ENCODE data around the gene POLR2F. TPM values are rescaled to one million over a fixed set of nuclear protein-coding genes. Genes with fewer than 3 reads are reported as not detected.

Gene POLR2F
- 85.0 TPM for polyA plus RNA-seq (2013, experiment 1 of 2; ENCODE audit: insufficient read length)
- 64.4 TPM for polyA plus RNA-seq (2013, experiment 2 of 2; ENCODE audit: insufficient read length)

DNA sequence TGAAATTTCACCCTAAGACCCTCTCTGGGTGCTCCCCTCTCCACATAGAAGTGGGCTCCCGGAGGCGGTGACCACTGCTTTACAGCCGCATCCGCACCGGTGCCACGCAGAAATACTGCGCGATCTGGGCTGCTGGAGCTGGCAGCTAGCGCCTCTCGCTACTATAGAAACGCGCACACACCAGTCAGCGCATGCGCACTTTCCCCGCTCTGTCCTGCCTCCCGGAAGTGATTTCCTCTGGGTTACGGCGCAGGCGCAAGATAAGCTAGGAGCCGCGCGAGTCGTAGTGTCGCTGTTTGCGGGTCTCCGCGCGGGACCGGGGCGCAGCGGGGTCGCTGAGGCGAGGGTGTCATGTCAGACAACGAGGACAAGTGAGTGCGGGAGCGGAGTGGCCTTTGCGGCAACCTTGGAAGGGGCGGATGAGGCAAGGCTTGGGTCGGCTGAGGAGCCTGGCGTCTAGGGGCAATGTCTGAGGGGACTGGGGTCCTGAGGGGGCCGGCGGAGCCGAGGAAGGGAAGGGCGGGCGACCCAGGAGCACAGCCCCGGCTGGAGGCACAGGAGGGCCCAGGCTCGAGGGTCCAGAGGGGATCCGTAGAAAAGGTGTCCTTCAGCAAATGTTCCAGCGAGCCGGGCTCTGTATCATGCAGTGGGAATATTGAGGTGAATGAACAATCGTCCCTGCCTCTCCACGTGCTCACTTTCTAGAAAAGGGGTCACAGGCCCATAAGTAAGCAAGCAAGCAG lies at the start of gene POLR2F, which contains the start of gene C22orf23:
POLR2F (plus strand) TSS at position 263 of the 743 bp plus-strand sequence; CDS start at position 352, 89 bp downstream.
C22orf23 (minus strand) TSS at position 165 of the 743 bp plus-strand sequence. CDS start 452 bp downstream, outside the sequence.
- DNase-seq = peak; percentile 93

DNA sequence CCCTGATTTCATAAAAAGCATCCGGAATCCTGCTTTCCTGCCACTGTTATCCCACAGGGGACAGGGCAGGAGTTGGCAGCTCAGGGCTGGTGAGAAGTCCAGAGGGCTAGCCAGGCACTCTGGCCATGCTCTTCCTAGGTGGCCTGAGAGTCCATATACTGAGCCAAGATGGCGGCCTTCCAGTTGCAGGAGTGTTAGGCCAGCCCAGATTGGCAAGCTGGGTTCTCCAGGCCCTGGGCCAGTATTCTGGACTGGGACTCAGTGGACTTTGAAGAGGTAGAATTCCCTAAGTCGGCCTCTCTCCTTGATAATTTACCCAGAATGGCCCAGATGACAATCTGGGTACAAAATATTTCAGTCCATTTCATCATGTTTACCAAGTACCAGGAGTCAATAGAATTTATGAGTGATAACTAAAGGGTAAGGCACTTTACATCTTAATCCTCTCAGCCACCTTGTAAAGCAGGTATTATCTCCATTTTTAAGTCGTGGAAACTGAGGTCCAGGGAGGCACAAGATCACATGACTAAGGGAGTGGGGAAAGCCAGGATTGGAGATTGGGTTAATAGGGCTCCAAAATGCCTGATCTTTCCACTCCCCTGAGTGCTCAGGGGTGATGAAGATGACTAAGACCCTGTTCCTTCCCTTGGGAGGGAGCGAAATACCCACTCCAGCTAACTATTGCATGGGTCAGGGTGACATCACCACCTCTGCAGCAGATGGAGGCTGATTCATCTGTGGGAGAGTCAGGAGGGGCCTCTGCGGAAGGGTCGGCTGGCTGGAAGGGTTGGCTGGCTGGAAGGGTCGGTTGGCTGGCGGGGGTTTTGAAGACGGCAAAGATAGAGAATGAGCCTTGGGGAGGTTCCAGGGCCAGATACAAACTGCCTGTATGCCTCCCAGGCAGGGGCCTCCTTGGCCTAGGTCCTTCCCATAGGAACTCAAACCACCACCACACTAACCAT lies 48.6 kb upstream of the POLR2F start:
- peak; percentile 100 for DNase-seq

GRCh38 chr22:37905534-37906363 lies 47.8 kb upstream of the POLR2F start, which contains the start of gene MICALL1:
Gene MICALL1, plus strand, starts transcription at chr22:37906297. Its CDS starts 126 bp downstream, at chr22:37906423.
- DNase-seq = peak; percentile 88

GRCh38 chr22:37906364-37907008 lies 47.0 kb upstream of the POLR2F start:
- DNase-seq = peak; percentile 24

DNA sequence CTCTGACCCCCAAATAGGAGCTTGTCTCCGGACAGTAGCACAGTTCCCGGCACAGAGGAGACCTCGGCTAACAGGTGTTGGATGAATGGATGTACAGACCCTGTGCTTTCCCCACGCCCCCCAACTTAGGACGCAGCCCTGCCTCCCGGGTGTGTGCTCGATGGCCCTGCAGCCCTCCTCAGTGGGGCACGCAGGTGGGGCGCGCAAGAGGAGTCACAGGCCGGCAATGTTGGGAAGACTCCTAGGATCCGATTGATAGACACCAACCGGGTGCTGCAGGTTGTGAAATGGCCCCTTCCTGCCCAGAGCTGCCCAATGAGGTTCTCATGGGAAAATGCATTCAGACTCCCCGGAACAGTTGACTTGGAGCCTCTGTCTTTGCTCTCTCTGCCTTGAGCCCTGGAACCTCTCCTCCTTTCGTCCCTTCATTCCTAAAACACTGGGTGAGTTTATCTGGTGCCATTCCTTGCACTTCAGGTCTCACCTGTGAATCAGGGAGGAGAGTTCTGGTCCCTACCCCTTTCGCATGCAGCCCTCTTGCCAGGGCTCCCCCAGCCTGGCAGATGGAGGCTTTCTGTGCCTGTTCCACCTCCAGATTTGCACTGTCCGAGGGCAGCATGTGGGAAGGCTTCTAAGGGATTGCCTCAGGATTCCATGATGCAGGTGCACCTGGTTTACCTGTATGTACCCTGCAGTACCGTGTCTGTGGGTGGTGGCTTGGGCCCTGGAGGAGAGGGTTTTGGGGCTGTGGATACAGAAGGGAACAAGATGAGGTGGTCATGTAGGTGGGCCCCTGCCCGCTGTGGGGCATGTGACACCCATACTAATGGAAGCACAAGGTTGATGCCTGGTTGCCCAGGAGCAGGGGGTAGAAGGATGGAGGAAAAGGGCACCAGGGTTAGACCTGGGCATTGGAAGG lies 46.2 kb upstream of the POLR2F start:
- peak; percentile 13 for DNase-seq

DNA sequence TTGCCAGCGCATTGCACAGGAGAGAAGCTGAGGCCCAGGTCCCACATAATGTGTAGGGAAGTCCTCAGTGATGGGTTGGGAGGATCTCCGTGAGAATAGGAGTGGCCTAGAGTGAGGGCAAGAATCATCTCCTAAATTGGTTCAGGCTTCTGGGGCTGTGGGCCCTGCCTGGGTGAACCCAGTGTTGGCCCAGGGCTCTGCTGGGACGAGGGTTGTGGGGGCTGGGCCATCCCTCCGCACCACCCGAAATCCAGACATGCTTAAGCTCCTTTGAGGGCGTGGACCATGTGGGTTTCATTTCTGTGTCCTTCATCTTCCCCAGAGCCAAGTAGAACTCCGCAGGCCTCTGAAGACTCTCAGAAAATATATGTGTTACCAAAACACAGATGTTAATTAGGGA lies 43.7 kb upstream of the POLR2F start:
- DNase-seq = peak; percentile 66

DNA sequence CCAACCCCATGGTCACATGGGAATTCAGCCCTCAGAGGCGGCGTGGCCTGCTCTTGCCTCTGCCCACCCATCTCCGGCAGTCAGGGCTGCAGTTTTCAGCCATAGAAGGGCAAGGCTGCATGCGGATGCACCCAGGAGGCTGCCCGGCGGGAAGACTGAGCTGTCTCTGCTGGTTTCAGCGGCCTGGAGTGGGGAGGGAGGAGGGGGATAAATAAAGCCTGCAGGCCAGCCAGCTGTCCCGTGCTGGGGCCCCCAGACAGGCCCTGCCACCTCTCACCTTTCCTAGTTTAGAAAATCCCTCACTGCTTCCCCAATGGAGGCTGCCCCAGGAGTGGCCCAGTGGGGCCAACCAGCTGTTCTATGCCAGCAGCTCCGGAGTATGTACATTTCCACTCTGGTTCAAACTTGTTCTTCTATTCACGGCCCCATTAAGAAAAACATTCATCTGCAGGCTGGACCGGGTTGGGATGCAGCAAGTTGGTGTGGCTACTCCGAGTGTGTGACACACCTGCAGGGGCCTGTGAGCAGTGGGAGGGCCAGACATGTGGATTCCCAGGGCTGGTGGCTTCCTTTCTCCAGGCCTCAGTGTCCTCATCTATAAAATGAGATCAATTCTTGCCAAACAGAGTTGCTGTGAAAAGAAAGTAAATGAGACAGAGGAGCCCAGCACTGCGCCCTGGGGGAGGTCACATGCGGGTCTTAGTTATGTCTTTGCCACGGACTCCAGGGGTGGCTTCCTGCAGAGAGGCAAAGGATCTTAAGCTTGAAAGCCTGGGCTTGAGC lies 42.4 kb upstream of the POLR2F start:
- DNase-seq = peak; percentile 50

DNA sequence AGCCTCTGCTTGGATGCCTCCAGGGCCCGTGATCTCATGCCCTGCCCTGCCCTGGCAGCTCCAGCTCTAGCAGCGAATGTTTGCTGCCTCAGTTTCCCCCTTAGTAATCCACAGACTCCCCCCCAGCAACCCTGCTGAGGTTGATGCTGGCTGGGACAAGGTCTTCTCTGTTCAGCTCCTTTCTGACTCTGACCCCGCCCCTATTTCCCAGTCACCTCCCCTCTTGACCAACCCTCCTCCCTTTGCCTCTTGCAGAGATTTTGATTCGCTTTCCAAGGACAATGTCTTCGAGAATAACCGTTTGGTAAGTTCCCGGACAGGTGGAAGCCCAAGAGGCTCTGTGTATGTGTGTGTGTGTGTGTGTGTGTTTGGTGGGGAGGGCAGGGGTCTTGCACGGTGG lies 41.8 kb upstream of the POLR2F start:
- DNase-seq = no peak

GRCh38 chr22:37912171-37912570 lies 41.3 kb upstream of the POLR2F start:
- DNase-seq = no peak

DNA sequence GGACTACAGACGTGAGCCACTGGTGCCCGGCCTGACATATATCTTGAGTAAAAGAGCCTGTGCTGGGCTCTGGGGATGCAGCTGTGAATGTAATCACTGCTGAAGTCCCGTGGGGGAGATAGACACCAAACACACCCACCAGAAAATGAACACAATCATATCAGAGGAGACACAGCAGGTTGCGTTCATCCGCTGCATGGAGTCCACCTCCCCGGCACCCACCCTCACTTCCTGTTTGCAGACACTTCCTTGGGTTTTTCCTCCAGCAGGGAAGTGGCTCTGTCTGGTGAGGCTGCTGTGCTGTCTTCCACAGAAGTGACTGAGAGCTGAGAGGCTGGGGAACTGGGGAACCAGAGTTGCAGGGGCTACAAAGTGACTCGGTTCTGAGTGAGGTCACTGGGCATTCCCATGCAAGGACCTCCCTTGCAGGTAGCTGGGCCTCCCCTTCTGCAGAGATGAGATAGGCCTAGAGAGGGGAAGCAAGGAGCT lies 40.2 kb upstream of the POLR2F start:
- no peak for DNase-seq

DNA sequence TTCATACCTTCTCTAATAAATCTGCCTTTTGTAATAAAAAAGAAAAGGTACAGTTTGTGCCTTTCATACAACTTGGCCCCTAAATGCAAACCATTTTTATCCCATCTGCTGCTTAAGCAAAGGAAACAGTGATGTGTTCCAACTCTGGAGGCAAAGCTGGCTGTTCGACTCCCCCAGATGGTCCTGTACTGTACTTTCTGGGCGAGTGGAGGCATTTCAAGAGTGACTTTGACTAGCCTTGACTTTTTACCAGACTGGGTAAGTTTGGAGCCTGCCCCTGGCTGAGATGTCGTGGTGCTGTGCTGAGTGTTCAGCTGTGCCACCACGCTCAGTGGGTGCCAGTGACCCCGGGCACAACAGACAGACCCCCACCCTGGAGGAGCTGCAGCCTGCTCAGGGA lies 37.2 kb upstream of the POLR2F start:
- DNase-seq = no peak

GRCh38 chr22:37917874-37918548 lies 35.5 kb upstream of the POLR2F start:
- DNase-seq = no peak

GRCh38 chr22:37918580-37919270 lies 34.8 kb upstream of the POLR2F start:
- no peak for DNase-seq

GRCh38 chr22:37920126-37920525 lies 33.4 kb upstream of the POLR2F start:
- DNase-seq = no peak

GRCh38 chr22:37922191-37922590 lies 31.3 kb upstream of the POLR2F start:
- DNase-seq = no peak

DNA sequence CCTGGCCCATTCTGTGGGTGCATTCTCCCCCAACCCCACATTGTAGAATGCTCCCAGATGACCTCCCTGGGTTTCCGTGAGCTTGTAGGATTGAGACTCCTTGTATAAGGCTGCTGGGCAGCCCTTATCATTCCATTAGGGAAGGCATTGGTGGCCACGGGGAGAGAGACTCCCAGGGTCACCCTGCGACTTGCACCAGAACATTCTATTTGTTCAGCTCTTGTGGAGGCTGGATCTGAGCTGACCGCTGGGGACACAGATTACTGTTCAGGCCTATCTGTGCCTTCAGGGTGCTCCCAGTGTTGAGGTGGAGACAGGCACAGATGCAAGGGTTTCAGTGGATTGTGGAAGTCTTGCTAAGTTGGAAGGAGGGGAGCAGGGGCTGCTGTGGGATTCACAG lies 29.6 kb upstream of the POLR2F start:
- DNase-seq = no peak

DNA sequence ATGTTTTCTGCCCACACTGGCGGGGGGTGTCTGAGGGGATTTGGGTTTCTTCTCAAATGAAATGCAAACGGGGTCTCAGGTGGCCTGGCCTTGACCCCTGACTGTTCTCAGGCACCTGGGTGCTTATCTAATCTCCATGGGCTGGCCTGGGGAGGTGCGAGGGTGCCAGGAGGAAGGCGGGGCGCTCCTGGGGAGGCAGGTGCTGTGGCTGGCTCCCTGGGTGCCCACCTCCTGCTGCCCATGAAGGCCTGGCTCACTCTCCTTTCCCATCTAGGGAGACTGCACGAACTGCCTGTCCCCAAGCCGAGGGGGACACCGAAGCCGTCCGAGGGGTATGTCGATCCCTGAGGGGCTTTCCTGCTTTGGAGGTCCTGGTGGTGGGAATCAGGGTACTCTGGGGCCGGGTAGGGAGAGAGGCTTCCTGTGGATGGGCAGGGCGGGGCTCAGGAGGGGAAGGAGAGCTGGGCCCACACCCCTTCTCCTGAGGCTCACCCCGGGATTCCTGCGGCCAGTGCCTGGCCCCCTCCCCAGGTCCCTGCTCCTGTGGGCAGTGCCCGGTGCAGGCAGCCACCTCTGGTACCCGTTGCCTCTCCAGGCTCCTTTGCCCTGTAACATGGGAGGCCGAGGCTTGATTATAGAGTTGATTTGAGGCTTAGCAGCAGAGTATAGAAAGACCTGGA lies 29.0 kb upstream of the POLR2F start:
- no peak for DNase-seq

DNA sequence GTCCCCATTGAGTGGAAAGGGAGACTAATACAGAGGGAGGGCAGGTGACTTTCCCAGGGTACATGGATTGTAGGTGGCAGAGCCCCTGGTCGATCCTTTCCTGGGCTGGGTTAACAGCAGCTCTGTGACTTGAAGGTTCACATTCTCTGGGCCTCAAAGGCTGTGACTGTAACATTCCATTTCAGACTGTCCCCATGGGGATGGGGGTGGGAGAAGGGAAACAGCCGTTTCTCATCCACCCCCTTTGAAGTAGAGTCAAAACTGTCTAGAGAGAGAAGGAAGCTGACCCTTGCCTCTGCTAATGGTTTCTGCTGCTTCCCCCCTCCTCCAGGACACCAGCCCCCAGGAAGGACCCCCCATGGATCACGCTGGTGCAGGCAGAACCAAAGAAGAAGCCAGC lies 28.2 kb upstream of the POLR2F start:
- DNase-seq = peak; percentile 51
